Measurements from ENCODE around the gene IGF2BP3. TPM values are rescaled to one million over a fixed set of nuclear protein-coding genes. Genes with fewer than 3 reads are reported as not detected.
A peak's percentile ranks its signal among the peaks of the same experiment; 100 is the strongest.

Gene IGF2BP3
- total RNA-seq, 1 donor from 2014 or later, result 0.78 TPM

DNA sequence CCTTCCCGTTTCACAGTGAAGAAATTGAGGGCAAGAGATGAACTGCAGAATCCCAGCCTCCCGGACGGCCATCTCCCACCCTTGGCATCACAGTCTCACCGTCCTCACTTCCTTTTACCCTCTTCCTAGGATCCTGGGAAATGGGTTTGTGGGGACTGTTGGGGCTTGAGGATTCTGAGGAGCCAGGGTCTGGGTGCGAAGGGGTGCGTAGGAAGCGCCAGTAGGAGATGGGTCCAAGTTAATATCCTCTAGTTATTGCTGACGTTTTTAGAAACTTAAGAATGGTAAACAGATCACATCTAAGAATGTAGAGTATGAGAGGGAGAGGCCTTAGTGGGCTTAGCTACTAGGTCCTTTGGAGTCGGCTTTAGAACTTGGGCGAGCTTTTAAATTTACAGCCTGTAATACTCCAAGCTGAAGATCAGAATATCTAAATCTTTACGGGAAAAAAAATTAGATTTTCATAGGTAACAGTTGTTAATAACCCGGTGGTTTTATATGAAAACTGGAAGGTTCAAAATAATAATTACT, 170.5 kb downstream of the IGF2BP3 start:
- DNase-seq (ENCODE audit: low spot score) (no peak), ATAC-seq (no peak)

DNA sequence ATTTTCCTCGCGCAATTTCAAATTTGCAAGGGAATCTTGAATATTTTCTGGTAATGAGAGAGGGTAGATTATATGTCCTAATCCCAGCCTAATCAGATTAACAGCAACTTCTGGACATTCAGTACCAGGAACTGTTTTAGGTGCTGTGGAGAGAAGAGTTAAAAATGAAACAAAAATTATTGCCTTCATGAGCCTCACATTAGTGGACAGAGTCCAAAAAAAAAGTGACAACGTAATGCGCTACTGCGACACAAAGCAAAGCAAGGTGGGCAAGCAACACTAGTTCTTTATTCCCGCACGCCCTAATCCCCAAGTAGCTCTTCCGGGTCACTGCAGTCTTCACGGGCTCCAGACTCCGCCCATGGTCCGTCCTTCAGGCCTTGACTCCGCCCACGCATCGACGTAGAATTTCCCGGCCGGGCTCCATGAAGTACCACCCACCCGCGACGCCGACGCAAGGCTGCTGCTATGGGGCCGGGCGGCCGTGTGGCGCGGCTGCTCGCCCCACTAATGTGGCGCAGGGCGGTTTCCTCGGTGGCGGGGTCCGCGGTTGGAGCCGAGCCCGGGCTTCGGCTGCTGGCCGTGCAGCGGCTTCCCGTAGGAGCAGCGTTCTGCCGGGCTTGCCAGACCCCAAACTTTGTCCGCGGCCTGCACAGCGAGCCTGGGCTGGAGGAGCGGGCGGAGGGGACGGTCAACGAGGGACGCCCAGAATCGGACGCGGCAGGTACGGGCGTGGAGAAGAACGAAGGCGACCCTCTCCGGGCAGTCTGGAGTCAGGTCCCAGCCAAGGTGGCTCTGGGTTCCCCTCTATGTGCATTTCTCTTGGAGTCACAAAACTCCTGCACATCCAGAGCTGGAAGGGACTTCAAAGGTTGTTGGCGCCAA, 171.2 kb downstream of the IGF2BP3 start, which contains the start of gene MALSU1:
Gene MALSU1, plus strand, starts transcription at position 455 of the 885 bp plus-strand sequence. Its CDS starts 14 bp downstream, at position 469.
- ATAC-seq (peak; percentile 96), DNase-seq (ENCODE audit: low spot score) (peak; percentile 97)

DNA sequence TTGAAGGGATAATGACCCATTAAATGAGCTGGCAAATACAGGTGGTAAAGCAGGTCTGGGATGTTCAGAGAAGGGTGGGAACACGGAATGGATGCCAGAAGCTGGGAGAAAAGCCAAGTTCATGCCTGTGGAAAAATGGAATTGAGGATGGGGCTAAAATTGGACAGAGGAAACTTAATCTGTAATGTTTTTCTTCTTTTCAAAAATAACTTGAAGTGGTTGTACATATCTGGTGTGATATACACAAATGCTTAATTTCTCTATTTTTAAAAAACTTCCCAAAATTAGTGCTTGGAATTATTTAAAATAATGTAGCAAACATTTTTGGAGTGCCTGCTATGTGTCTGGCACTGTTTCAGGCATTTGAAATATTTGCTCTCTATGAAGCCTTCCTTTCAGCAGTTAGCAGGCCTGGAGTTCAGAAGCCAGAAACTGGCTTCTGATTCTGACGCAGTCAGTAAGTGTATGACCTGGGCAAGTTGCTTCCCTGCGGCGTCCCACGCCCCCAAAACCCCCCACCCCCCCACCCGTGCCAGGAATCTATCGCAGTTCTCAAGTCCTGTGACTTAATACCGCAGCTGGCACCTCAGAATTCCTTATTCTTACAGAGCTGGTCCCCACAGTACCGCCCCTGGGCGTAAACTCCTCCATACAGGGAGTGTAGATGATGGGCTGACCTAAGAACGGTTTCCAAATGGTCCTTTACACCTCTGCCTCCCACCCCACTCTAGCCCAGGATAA, 172.0 kb downstream of the IGF2BP3 start:
- ATAC-seq (no peak), DNase-seq (ENCODE audit: low spot score) (no peak)

DNA sequence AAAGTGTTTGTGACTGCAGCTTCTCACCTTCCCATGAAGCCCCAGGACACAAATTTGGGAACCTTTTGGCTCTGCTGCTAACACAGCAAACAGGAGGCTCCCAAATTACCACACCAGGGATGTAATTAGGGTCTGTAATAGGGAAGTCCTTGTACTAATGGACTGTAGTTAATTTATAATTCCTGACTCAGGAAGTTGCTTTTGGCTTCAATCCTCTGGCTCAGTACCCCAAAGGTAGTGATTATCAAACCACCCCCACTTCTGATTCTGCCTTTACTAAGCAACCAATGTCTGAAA, 174.9 kb downstream of the IGF2BP3 start:
- no peak for DNase-seq (ENCODE audit: low spot score)
- ATAC-seq, result no peak

DNA sequence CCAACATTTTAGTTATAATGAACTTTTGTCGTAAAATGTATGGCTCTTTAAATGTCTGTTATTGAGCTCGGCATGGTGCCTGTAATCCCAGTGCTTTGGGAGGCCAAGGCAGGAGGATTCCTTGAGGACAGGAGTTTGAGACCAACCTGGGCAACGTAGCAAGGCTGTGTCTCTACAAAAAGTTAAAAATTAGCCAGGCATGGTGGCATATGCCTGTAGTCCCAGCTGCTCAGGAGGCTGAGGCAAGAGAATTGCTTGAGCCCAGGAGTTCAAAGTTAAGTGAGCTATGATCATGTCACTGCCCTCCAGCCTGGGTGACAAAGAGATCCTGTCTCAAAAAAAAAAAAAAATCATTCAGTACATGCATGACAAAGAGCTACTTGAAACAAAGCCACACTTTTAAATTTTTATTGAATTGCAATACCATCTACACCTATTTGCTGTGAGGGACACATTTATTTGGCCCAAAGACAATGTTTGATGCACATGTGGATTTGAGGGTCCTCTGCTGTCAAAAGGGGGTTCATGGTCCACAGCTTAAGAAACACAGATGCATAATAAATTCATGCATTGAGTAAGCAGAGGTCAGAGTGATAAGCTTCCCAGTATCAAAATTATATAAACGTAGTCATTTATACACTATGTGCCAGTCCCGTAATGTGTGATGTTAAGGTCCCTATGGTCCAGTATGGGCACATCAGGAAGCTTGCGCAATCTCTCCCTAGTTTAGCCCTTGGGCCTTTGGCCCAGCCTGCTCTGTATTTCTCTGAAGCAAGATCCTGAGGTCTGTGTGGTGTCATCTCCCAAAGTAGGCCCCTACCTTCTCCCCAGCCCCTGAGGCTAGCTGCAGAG, 175.5 kb downstream of the IGF2BP3 start:
- DNase-seq (ENCODE audit: low spot score), result peak; percentile 77
- ATAC-seq, result peak; percentile 59

DNA sequence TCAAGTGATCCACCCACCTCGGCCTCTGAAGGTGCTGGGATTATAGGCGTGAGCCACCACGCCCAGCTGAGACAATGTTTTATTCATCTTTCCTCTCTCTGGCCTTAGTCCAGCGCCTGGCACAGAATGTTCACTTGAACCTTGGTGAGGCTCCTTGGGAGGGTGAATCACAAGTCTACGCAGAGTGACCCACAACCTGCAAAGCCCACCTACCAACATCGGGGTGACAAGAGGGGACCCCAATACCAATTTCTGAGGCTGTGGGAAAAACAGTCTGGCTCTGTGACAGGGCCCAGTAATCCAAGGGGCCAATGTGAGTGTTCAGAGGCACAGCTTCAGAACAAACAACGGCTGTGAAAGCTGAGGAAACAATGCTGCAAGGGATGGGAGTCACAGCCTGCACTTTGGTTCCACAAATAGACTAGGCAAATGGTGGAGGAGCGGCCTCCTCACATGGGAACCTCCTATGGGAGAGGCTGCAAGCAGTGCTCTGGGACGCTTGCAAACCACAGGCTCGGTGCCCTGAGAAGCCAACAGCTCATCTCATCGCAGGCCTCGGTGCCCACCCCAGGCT, 176.7 kb downstream of the IGF2BP3 start:
- ATAC-seq (peak; percentile 8), DNase-seq (ENCODE audit: low spot score) (no peak)

DNA sequence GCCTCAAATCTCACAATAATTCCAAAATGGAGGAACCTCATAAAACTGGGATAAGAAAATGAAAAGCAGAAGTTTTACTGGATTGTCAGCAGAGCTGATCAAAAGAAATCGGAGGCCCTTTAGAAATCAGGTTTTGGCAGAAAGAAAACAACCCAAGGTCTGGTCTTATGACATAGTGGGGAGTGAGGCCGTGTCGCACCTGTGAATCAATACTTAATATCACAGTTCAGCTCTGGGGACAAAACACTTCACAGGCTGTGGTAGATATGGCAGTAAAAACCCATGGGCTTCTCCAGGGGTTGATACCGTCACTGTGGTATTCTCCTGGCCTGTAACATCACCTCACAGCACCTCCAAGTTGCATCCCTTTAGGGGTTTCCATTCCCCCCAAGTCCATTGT, 177.7 kb downstream of the IGF2BP3 start:
- ATAC-seq, result peak; percentile 68

DNA sequence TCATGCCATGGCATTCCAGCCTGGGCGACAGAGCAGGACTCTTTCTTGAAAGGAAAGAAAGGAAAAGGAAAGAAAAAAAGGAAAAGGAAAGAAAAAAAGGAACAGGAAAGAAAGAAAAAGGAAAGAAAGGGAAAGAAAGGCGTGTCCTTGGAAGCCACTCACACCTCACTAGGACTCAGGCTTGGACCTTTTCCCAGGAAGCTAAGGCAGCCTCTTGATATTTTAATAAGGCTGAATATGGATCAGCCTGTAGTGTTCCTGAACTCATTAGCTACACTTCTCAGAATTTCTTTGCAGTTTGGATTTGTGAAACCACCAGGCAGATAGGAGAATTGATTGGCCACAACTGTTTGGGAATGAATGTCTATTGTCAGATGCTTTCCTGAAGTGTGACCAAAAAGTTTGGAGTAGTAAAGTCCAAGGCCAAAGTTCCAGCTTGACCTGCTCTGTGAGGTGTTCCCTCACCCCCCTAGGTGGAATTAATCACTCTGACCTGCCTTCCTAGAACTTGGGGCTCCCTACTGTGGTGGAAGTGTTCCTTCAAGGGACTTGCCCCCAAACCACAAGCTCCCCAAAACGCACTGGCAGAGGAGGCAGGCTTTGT, 178.2 kb downstream of the IGF2BP3 start:
- DNase-seq (ENCODE audit: low spot score) (no peak), ATAC-seq (peak; percentile 36)

More for the DNA sequence above, 177.7 kb downstream of the IGF2BP3 start:
- DNase-seq (ENCODE audit: low spot score), result no peak

DNA sequence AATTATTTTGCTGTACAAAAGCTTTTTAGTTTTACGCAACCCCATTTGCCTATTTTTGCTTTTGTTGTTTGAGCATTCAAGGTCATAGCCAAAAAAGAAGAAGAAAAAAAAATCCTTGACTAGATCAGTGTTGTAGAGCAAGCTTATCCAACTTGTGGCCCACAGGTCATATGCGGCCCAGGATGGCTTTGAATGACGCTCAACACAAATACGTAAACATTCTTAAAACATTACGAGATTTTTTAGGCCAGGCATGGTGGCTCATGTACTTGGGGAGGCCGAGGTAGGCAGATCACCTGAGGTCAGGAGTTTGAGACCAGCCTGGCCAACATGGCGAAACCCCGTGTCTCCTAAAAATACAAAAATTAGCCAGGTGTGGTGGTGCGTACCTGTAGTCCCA, 179.3 kb downstream of the IGF2BP3 start:
- ATAC-seq (no peak), DNase-seq (ENCODE audit: low spot score) (no peak)

DNA sequence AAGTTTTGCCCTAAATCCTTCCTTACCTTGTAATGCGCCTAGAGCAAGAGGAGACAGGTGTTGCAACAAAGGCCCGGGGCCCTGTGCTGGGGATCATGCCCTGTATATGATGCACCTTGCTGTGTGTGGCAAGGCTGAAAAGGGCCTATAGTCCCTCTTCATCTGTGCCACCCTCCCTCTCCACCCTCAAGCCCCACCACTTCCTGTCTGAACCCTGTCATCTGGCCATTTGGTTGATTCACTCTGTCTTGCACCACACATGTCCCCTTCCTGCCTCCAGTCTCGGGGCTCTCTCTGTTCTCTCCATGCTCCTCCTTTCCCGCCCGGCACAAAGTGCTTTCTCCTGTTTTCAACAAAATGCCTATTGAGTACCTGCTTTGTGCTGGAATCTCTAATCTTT, 182.7 kb downstream of the IGF2BP3 start:
- no peak for ATAC-seq
- no peak for DNase-seq (ENCODE audit: low spot score)

DNA sequence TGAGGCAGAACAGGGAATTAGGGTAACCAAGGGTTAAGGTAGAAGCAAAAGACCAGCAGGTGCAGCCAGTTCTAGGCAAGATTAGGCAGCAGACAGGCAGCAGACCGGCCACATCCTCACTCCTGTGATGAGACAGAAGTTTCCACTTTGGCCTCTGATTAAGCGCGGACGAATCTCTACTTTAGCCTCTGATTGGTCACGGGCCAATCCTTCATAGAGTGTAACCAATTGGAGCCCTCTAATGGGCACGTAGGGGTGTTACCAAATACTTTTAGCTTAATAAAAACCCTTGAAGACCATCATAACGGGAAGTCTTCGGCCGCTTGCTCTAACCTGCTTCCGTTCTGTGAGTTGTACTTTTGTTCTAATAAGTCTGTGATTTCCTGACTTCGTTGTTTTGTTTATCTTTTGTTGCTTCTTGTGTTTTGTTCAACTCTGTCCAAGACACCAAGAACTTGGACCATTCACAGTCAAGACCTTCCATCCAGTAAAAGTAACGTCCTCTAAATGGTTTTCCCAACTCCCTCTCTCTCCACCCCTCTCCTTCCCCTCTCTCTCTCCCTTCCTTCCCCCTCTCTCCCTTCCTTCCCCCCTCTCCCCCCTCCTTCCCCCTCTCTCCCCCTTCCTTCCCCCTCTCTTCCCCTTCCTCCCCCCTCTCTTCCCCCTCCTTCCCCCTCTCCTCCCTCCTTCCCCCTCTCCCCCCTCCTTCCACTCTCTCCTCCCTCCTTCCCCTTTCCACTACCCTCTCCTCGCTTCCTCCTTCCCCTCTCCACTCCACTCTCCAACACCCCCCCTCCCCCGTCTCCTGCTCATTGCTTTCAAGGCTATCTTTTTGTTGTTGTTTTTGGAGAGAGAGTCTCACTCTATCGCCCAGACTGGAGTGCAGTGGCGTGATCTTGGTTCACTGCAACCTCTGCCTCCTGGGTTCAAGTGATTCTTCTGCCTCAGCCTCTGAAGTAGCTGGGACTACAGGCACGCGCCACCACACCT, 184.3 kb downstream of the IGF2BP3 start:
- DNase-seq (ENCODE audit: low spot score), result no peak
- ATAC-seq, result no peak

DNA sequence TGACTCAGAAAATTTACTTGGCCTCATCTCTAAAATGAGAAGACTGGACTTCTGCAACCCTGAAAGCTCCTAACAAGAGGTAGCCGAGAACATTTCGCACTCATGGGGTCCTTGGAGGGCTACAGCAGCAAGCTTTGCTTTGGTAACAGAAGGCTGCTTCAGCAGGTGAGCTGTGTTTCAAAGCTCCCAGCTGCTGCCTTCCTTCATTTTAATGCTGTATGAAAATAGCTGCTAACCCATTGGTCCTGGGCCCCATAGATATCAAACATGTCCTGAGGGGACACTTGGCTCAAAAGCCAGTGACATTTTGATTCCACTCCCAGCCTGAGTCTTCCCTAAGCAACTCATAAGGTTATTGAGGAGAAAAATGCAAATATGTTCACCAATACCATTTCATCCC, 185.4 kb downstream of the IGF2BP3 start:
- DNase-seq (ENCODE audit: low spot score), result no peak
- ATAC-seq, result no peak

DNA sequence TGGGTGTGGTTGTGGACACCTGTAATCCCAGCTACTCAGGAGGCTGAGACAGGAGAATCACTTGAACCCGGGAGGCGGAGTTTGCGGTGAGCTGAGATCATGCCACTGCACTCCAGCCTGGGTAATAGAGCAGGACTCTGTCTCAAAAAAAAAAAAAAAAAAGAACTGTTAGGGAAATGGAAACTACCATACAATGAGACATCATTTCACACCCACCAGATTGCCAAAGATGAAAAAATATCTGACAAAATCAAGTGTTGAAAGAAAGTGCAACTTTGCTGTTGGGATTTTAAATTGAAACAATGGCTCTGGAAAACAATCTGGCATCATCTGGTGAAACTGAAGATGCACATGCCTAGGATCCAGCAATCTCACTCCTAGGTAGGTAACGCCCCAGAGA, 187.2 kb downstream of the IGF2BP3 start:
- DNase-seq (ENCODE audit: low spot score) (no peak), ATAC-seq (no peak)

DNA sequence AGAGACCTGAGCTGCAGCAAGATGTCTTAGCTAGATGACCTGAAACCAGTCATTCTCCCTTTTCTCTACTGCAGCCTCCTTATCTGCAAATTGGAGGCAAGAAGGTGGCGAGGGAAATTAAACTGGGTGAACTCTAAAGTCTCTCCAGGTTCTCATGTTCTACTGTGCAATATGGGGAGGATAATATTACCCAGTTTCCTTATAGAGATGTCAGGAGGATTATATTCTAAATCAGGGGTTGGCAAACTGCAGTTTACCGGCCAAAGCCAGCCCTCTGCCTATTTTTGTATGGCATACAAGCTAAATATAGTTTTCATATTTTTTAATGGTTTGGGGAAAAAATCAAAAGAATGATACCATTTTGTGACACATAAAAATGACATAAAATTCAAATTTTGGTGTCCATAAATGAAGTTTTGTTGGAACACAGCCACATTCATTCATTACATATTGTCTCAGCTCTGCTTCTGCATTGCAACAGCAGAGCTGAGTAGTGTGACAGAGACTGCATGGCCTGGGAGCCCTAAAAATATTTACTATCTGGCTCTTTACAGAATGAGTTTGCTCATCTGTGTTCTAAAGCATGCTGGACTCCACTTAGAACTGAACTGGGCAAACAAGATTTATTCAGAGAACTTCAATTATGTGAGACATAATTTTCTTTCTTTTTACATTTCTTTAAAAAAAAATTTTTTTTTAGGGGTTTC, 190.3 kb downstream of the IGF2BP3 start:
- DNase-seq (ENCODE audit: low spot score) (no peak), ATAC-seq (no peak)

DNA sequence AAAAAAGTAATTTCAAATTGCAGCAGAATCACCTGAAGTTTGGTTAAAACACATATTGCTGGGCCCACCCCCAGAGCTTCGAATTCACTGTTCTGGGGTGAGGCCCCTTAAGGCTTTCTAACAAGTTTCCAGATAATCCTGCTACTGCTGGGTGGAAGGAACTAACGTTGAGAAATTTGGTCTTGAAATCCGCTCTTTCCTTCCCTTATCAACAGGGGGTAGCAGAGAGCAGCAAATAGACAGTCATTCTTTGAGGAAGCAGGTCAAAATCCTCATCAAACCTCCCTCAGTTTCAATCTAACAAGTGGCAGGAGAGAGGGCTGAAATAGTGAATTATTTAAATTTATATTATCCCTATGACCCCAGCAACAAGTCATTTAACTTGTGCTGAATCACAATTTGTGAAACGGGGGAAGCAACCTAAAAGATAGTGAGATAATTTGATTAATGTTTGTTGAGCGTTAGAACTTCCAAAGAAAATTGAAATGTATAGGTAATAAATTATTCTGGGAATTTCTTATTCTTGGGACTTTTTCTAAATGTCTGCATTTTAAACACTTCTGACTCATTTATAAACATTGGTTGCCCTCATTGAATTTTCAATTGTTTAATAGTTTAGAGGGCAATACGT, 192.8 kb downstream of the IGF2BP3 start:
- DNase-seq (ENCODE audit: low spot score), result no peak

DNA sequence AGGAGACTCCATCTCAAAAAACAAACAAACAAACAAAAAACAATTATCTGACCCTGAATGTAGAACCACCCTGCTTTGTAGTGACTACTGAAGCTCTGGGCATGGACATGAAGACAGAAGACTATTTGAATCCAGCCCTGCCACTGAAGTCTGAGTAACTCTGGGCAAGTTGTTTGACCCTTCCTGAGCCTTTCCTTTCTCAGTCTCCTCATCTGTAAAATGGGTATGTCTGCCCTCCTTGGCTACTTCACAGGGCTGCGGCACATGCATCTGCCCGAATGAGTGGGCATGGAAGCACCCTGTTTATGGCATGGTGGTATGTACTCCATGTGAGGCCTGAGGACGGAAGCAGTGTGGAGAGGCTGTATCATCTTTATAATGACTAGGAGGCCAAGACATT, 193.3 kb downstream of the IGF2BP3 start:
- no peak for ATAC-seq

More for the DNA sequence above, 192.8 kb downstream of the IGF2BP3 start:
- peak; percentile 79 for ATAC-seq

DNA sequence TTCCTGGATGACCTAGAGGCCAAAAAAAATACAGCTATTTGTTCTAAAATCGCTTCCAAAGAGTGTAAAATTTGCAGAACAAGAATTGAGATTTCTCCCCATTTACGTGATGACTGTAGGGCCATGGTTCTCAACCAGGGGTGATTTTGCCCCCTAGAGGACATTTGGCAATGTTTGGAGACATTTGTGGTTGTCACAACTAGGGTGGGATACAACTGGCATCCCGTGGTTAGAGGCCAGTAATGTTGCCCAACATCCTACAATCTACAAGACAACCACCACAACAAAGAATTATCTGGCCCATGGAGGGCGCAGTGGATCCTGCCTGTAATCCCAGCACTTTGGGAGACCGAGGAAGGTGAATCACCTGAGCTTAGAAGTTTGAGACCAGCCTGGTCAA, 193.9 kb downstream of the IGF2BP3 start:
- no peak for DNase-seq (ENCODE audit: low spot score)
- no peak for ATAC-seq

More for the DNA sequence above, 193.3 kb downstream of the IGF2BP3 start:
- no peak for DNase-seq (ENCODE audit: low spot score)

DNA sequence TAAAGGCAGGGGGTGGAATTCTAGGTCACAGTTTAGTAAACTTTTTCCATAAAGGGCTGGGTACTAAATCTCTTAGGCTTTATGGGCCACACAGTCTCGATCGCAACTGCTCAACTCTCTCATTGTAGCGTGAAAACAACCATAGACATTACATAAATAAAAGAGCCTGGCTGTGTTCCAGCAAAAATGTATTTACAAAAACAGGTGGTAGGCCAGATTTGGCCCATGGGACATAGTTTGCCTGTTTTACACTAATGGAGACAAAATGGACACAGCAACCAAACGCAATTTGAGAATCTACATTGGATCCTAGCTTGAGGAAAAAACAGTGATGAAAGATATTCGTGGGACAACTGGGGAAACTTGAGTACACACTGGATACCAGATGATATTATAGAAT, 194.4 kb downstream of the IGF2BP3 start:
- ATAC-seq (no peak), DNase-seq (ENCODE audit: low spot score) (no peak)
